ENCODE results near the gene DHRS4.
"Not testable (repeated sequence)": the region's sequence is repeated elsewhere in the genome, so short reads cannot be mapped to it uniquely, and the experiment has no call there.

Gene DHRS4

GRCh38 chr14:23939607-23940326 lies 13.8 kb upstream of the DHRS4 start:
- DNase-seq (ENCODE audit: low read depth, low spot score) = no peak

GRCh38 chr14:23941230-23941629 lies 12.3 kb upstream of the DHRS4 start:
- DNase-seq (ENCODE audit: low read depth, low spot score) = no peak

- no peak for DNase-seq (ENCODE audit: low read depth, low spot score)
Observed at GRCh38 chr14:23941669-23942068, 11.9 kb upstream of the DHRS4 start.

- no peak for DNase-seq (ENCODE audit: low read depth, low spot score)
Observed at GRCh38 chr14:23942587-23942986, 11.0 kb upstream of the DHRS4 start.

- not testable (repeated sequence) for DNase-seq (ENCODE audit: low read depth, low spot score)
Observed at GRCh38 chr14:23949069-23949468, 4.5 kb upstream of the DHRS4 start.

- no peak for DNase-seq (ENCODE audit: low read depth, low spot score)
Observed at GRCh38 chr14:23950411-23951135, 3.0 kb upstream of the DHRS4 start.

- not testable (repeated sequence) for DNase-seq (ENCODE audit: low read depth, low spot score)
Observed at GRCh38 chr14:23951136-23951466, 2.5 kb upstream of the DHRS4 start.

- DNase-seq (ENCODE audit: low read depth, low spot score) = no peak
Observed at GRCh38 chr14:23951590-23952201, 1.9 kb upstream of the DHRS4 start.

GRCh38 chr14:23953116-23953463 lies 480 bp upstream of the DHRS4 start:
- DNase-seq (ENCODE audit: low read depth, low spot score) = not testable (repeated sequence)

GRCh38 chr14:23954279-23954614 lies 677 bp downstream of the DHRS4 start:
- DNase-seq (ENCODE audit: low read depth, low spot score) = not testable (repeated sequence)

GRCh38 chr14:23954965-23955364 lies 1.4 kb downstream of the DHRS4 start:
- DNase-seq (ENCODE audit: low read depth, low spot score) = not testable (repeated sequence)

- DNase-seq (ENCODE audit: low read depth, low spot score) = not testable (repeated sequence)
Observed at GRCh38 chr14:23955811-23956210, 2.2 kb downstream of the DHRS4 start.

GRCh38 chr14:23957913-23958569 lies 4.5 kb downstream of the DHRS4 start:
- DNase-seq (ENCODE audit: low read depth, low spot score) = not testable (repeated sequence)

GRCh38 chr14:23960899-23961298 lies 7.3 kb downstream of the DHRS4 start:
- not testable (repeated sequence) for DNase-seq (ENCODE audit: low read depth, low spot score)

GRCh38 chr14:23961704-23962103 lies 8.1 kb downstream of the DHRS4 start:
- not testable (repeated sequence) for DNase-seq (ENCODE audit: low read depth, low spot score)

- not testable (repeated sequence) for DNase-seq (ENCODE audit: low read depth, low spot score)
Observed at GRCh38 chr14:23969130-23969480, 15.5 kb downstream of the DHRS4 start.

- peak; percentile 13 for DNase-seq (ENCODE audit: low read depth, low spot score)
Observed at GRCh38 chr14:23969481-23970282, 16.1 kb downstream of the DHRS4 start.

- not testable (repeated sequence) for DNase-seq (ENCODE audit: low read depth, low spot score)
Observed at GRCh38 chr14:23970283-23970659, 16.7 kb downstream of the DHRS4 start.

- not testable (repeated sequence) for DNase-seq (ENCODE audit: low read depth, low spot score)
Observed at GRCh38 chr14:23973178-23973577, 19.6 kb downstream of the DHRS4 start.

- not testable (repeated sequence) for DNase-seq (ENCODE audit: low read depth, low spot score)
Observed at GRCh38 chr14:23974041-23974440, 20.5 kb downstream of the DHRS4 start.

- not testable (repeated sequence) for DNase-seq (ENCODE audit: low read depth, low spot score)
Observed at GRCh38 chr14:23977208-23977607, 23.6 kb downstream of the DHRS4 start.

Measured in activated CD4-positive, CD25-positive, alpha-beta regulatory T cell treated with anti-CD3 and anti-CD28 coated beads, Interleukin-2, amount 50 U/mL, for 16 hours (primary cell).